Stomach smooth muscle (tissue), 2 donors: Measurements from ENCODE around the gene CD300LG.

Experiments
- H3K27ac ChIP-seq: one replicate; pipeline ENCODE4 v1.7.0; 2013; ENCODE audit warnings: mild to moderate bottlenecking, low read length, inconsistent platforms
- H3K27me3 ChIP-seq, 2 donors: one replicate each; pipeline ENCODE4 v1.7.0; 2013; ENCODE audit warnings: low read length in 2 of 2; ENCODE audit not compliant: insufficient read depth in 2 of 2, control insufficient read depth in 1 of 2
- H3K36me3 ChIP-seq, 2 donors: one replicate each; pipeline ENCODE4 v1.7.0; 2013; ENCODE audit warnings: low read length in 2 of 2; ENCODE audit not compliant: control insufficient read depth in 2 of 2, insufficient read depth in 2 of 2
- H3K4me1 ChIP-seq: one replicate; pipeline ENCODE4 v1.7.0; 2013; ENCODE audit warnings: low read length; ENCODE audit not compliant: control insufficient read depth, insufficient read depth
- H3K4me3 ChIP-seq, 2 donors: one replicate each; pipeline ENCODE4 v1.7.0; 2013; ENCODE audit warnings: low read length in 2 of 2
- H3K9ac ChIP-seq, 2 donors: one replicate each; pipeline ENCODE4 v1.7.0; 2013; ENCODE audit warnings: low read length in 2 of 2, mild to moderate bottlenecking in 1 of 2
- H3K9me3 ChIP-seq, 2 donors: one replicate each; pipeline ENCODE4 v1.7.0; 2013; ENCODE audit warnings: low read length in 2 of 2; ENCODE audit not compliant: control insufficient read depth in 2 of 2
- donor health status: healthy.
- donor health status: Pancreatic carcinoma.

Gene CD300LG

GRCh38 chr17:43825567-43825966 lies 21.4 kb upstream of the CD300LG start:
- peaks cover 5 to 26% of the 10 kb centered on the region in 2 donors for H3K36me3 ChIP-seq
- H3K9me3 ChIP-seq: no peaks in the 10 kb centered on the region
- H3K9ac ChIP-seq: no peak overlapping the region
- H3K4me1 ChIP-seq: peaks cover 6% of the 10 kb centered on the region
- H3K27ac ChIP-seq: no peak overlapping the region
- no peak overlapping the region for H3K4me3 ChIP-seq
- H3K27me3 ChIP-seq: no peaks in the 10 kb centered on the region

GRCh38 chr17:43826206-43826605 lies 20.8 kb upstream of the CD300LG start:
- Histone ChIP-seq H3K27me3 (no peaks in the 10 kb centered on the region), H3K36me3 (peaks cover 5 to 26% of the 10 kb centered on the region in 2 donors), H3K9ac (no peak overlapping the region), H3K27ac (no peak overlapping the region), H3K9me3 (no peaks in the 10 kb centered on the region), H3K4me1 (peaks cover 6% of the 10 kb centered on the region), H3K4me3 (no peak overlapping the region)

- Histone ChIP-seq H3K36me3 (peaks cover 5 to 26% of the 10 kb centered on the region in 2 donors), H3K27ac (no peak overlapping the region), H3K4me1 (peaks cover 11% of the 10 kb centered on the region)
Observed at GRCh38 chr17:43827596-43827995, 19.4 kb upstream of the CD300LG start.

GRCh38 chr17:43829738-43830137 lies 17.2 kb upstream of the CD300LG start:
- no peaks in the 10 kb centered on the region for H3K9me3 ChIP-seq
- H3K36me3 ChIP-seq: peaks cover 5 to 25% of the 10 kb centered on the region in 2 donors
- no peak overlapping the region for H3K9ac ChIP-seq
- H3K4me1 ChIP-seq: peaks cover 15% of the 10 kb centered on the region
- no peaks in the 10 kb centered on the region for H3K27me3 ChIP-seq
- H3K4me3 ChIP-seq: no peak overlapping the region
- H3K27ac ChIP-seq: no peak overlapping the region

More at GRCh38 chr17:43827596-43827995, 19.4 kb upstream of the CD300LG start:
- no peak overlapping the region for H3K4me3 ChIP-seq
- no peak overlapping the region for H3K9ac ChIP-seq
- no peaks in the 10 kb centered on the region for H3K27me3 ChIP-seq
- H3K9me3 ChIP-seq: no peaks in the 10 kb centered on the region

- Histone ChIP-seq H3K4me3 (no peak overlapping the region), H3K36me3 (peaks cover 0 to 21% of the 10 kb centered on the region in 2 donors), H3K4me1 (peaks cover 15% of the 10 kb centered on the region), H3K27me3 (no peaks in the 10 kb centered on the region), H3K9me3 (no peaks in the 10 kb centered on the region), H3K27ac (no peak overlapping the region), H3K9ac (no peak overlapping the region)
Observed at GRCh38 chr17:43830510-43831140, 16.4 kb upstream of the CD300LG start.

- Histone ChIP-seq H3K9ac (no peak overlapping the region), H3K9me3 (no peaks in the 10 kb centered on the region), H3K4me3 (peak overlapping the region in 1 of 2 donors; percentile 75), H3K27ac (peak overlapping the region; percentile 2), H3K4me1 (peaks cover 15% of the 10 kb centered on the region), H3K36me3 (peaks cover 0 to 16% of the 10 kb centered on the region in 2 donors), H3K27me3 (no peaks in the 10 kb centered on the region)
Observed at GRCh38 chr17:43831633-43832032, 15.3 kb upstream of the CD300LG start.

- H3K27ac ChIP-seq: peak overlapping the region; percentile 2
- H3K4me3 ChIP-seq: peak overlapping the region; percentile 54 to 75
- peaks cover 15% of the 10 kb centered on the region for H3K4me1 ChIP-seq
- H3K27me3 ChIP-seq: no peaks in the 10 kb centered on the region
- H3K9me3 ChIP-seq: no peaks in the 10 kb centered on the region
- H3K9ac ChIP-seq: peak overlapping the region; percentile 13 to 21
- H3K36me3 ChIP-seq: peaks cover 0 to 16% of the 10 kb centered on the region in 2 donors
Observed at GRCh38 chr17:43832168-43832975, 14.6 kb upstream of the CD300LG start.

GRCh38 chr17:43832976-43833829 lies 13.8 kb upstream of the CD300LG start, which contains the start of gene MPP3:
Gene MPP3 (minus strand): TSS chr17:43833146. CDS start chr17:43831906, 1,240 bp downstream.
- H3K9ac ChIP-seq: peak within 1 kb of the TSS; percentile 57 to 60
- H3K4me1 ChIP-seq: peaks cover 15% of the 10 kb centered on the region
- peaks cover 0 to 14% of the 10 kb centered on the region in 2 donors for H3K36me3 ChIP-seq
- H3K27ac ChIP-seq: peak within 1 kb of the TSS; percentile 2
- no peaks in the 10 kb centered on the region for H3K27me3 ChIP-seq
- no peaks in the 10 kb centered on the region for H3K9me3 ChIP-seq
- peak within 1 kb of the TSS; percentile 69 to 75 for H3K4me3 ChIP-seq

GRCh38 chr17:43834106-43834505 lies 12.9 kb upstream of the CD300LG start:
- no peak overlapping the region for H3K4me3 ChIP-seq
- no peaks in the 10 kb centered on the region for H3K27me3 ChIP-seq
- no peak overlapping the region for H3K9ac ChIP-seq
- H3K9me3 ChIP-seq: no peaks in the 10 kb centered on the region
- H3K27ac ChIP-seq: no peak overlapping the region
- peaks cover 15% of the 10 kb centered on the region for H3K4me1 ChIP-seq
- H3K36me3 ChIP-seq: peaks cover 0 to 7% of the 10 kb centered on the region in 2 donors

- Histone ChIP-seq H3K36me3 (no peaks in the 10 kb centered on the region), H3K9me3 (no peaks in the 10 kb centered on the region), H3K27me3 (no peaks in the 10 kb centered on the region), H3K27ac (no peak overlapping the region), H3K9ac (no peak overlapping the region), H3K4me1 (peaks cover 3% of the 10 kb centered on the region), H3K4me3 (no peak overlapping the region)
Observed at GRCh38 chr17:43839670-43840108, 7.3 kb upstream of the CD300LG start.
